ENCODE results near the gene CFD. TPM values are rescaled to one million over a fixed set of nuclear protein-coding genes. Genes with fewer than 3 reads are reported as not detected.

Gene CFD
- total RNA-seq, 1 experiment from 2014 or later = 8.0 TPM

GRCh38 chr19:861756-862580 lies 2.5 kb downstream of the CFD start:
- Histone ChIP-seq H3K27ac (no peak overlapping the region), H3K9me2 (ENCODE audit: insufficient read depth) (no peaks in the 10 kb centered on the region), H3F3A (ENCODE audit: insufficient read depth, low read depth) (peaks cover 44% of the 10 kb centered on the region), H3K4me2 (no peak overlapping the region), H2AFZ (no peak overlapping the region), H3K4me3 (no peak overlapping the region), H3K27me3 (ENCODE audit: insufficient read depth, low read depth) (no peaks in the 10 kb centered on the region), H3K9me3 (ENCODE audit: insufficient read depth, low read depth) (no peaks in the 10 kb centered on the region), H3K79me2 (ENCODE audit: low read depth) (no peaks in the 10 kb centered on the region), H3K36me3 (ENCODE audit: low read depth) (no peaks in the 10 kb centered on the region), H3K4me1 (replicated peaks; ENCODE audit: insufficient read depth) (peaks cover 12% of the 10 kb centered on the region), H4K20me1 (ENCODE audit: insufficient read depth) (no peaks in the 10 kb centered on the region)
- no peak for DNase-seq
- POLR2A ChIA-PET (ENCODE audit: unreplicated experiment) = no interaction called here
- no TSS peak for BruUV-seq (replicated peaks)
- CTCF ChIA-PET = no interaction called here
- no peak for TF ChIP-seq EZH2 (IDR thresholded peaks at IDR 0.05; ENCODE audit: low read depth)
- TF ChIP-seq, protein P1, sequence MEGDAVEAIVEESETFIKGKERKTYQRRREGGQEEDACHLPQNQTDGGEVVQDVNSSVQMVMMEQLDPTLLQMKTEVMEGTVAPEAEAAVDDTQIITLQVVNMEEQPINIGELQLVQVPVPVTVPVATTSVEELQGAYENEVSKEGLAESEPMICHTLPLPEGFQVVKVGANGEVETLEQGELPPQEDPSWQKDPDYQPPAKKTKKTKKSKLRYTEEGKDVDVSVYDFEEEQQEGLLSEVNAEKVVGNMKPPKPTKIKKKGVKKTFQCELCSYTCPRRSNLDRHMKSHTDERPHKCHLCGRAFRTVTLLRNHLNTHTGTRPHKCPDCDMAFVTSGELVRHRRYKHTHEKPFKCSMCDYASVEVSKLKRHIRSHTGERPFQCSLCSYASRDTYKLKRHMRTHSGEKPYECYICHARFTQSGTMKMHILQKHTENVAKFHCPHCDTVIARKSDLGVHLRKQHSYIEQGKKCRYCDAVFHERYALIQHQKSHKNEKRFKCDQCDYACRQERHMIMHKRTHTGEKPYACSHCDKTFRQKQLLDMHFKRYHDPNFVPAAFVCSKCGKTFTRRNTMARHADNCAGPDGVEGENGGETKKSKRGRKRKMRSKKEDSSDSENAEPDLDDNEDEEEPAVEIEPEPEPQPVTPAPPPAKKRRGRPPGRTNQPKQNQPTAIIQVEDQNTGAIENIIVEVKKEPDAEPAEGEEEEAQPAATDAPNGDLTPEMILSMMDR (conservative IDR thresholded peaks at IDR 0.05) = no peak
- intact Hi-C loops (cut with micrococcal nuclease; ENCODE audit: unreplicated experiment) = no loop called here

DNA sequence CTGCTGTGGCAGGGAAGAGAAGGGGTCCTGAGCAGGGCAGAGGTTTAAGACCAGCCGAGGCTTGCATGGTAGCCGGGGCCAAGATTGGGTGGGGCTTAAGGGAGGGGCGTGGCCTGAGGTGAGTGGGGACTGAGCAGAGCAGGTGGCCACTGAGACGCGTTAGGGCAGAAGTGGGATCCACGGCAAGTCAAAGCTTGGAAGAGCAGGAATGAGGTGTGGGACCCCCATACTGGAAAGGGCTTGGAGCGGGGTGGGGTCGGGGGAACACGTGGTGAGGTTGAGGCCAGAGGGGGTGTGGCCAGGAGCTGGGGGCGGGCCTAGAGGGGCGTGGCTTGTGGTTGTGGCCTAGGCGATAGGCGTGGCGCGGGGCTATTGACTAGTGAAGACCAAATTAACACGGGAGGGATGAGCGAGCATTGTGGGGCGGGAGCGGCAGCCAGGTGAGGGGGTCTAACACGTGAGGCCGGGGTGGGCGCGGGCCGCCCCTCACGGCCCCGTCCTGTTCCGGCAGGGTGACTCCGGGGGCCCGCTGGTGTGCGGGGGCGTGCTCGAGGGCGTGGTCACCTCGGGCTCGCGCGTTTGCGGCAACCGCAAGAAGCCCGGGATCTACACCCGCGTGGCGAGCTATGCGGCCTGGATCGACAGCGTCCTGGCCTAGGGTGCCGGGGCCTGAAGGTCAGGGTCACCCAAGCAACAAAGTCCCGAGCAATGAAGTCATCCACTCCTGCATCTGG lies 3.3 kb downstream of the CFD start:
- Histone ChIP-seq H3F3A (ENCODE audit: insufficient read depth, low read depth) (peaks cover 48% of the 10 kb centered on the region), H3K27me3 (ENCODE audit: insufficient read depth, low read depth) (no peaks in the 10 kb centered on the region), H2AFZ (no peak overlapping the region), H3K27ac (no peak overlapping the region), H3K36me3 (ENCODE audit: low read depth) (no peaks in the 10 kb centered on the region), H3K4me3 (no peak overlapping the region), H3K4me2 (no peak overlapping the region), H3K79me2 (ENCODE audit: low read depth) (no peaks in the 10 kb centered on the region), H4K20me1 (ENCODE audit: insufficient read depth) (no peaks in the 10 kb centered on the region), H3K4me1 (replicated peaks; ENCODE audit: insufficient read depth) (peaks cover 12% of the 10 kb centered on the region), H3K9me2 (ENCODE audit: insufficient read depth) (no peaks in the 10 kb centered on the region), H3K9me3 (ENCODE audit: insufficient read depth, low read depth) (no peaks in the 10 kb centered on the region)
- POLR2A ChIA-PET (ENCODE audit: unreplicated experiment) = no interaction called here
- no TSS peak for BruUV-seq (replicated peaks)
- TF ChIP-seq, protein P1 (conservative IDR thresholded peaks at IDR 0.05) = no peak
- TF ChIP-seq EZH2 (IDR thresholded peaks at IDR 0.05; ENCODE audit: low read depth) = no peak
- intact Hi-C loops (cut with micrococcal nuclease; ENCODE audit: unreplicated experiment) = no loop called here
- CTCF ChIA-PET = no interaction called here
- no peak for DNase-seq

GRCh38 chr19:863315-863620 lies 3.8 kb downstream of the CFD start:
- no peak overlapping the region for H3K4me3 ChIP-seq
- TF ChIP-seq, protein P1 (conservative IDR thresholded peaks at IDR 0.05) = no peak
- no peak for TF ChIP-seq EZH2 (IDR thresholded peaks at IDR 0.05; ENCODE audit: low read depth)
- CTCF ChIA-PET = no interaction called here
- POLR2A ChIA-PET (ENCODE audit: unreplicated experiment) = no interaction called here
- H4K20me1 ChIP-seq (ENCODE audit: insufficient read depth) = no peaks in the 10 kb centered on the region
- intact Hi-C loops (cut with micrococcal nuclease; ENCODE audit: unreplicated experiment) = no loop called here
- H3K9me2 ChIP-seq (ENCODE audit: insufficient read depth) = no peaks in the 10 kb centered on the region
- no peak overlapping the region for H3K27ac ChIP-seq
- H3K9me3 ChIP-seq (ENCODE audit: insufficient read depth, low read depth) = no peaks in the 10 kb centered on the region
- H3K4me2 ChIP-seq = no peak overlapping the region
- no peak for DNase-seq
- H3F3A ChIP-seq (ENCODE audit: insufficient read depth, low read depth) = peaks cover 44% of the 10 kb centered on the region
- H3K4me1 ChIP-seq (replicated peaks; ENCODE audit: insufficient read depth) = peaks cover 12% of the 10 kb centered on the region
- no peaks in the 10 kb centered on the region for H3K79me2 ChIP-seq (ENCODE audit: low read depth)
- H3K27me3 ChIP-seq (ENCODE audit: insufficient read depth, low read depth) = no peaks in the 10 kb centered on the region
- H2AFZ ChIP-seq = no peak overlapping the region
- no TSS peak for BruUV-seq (replicated peaks)
- no peaks in the 10 kb centered on the region for H3K36me3 ChIP-seq (ENCODE audit: low read depth)
